HCT116 (cell line): ENCODE results near the gene CYSRT1.

Source experiments
- CTCF ChIP-seq, 3 experiments: fragments of 200-600 bp in 1 of 3; sonication (generic) in 1 of 3; IDR thresholded peaks in 2 of 3; conservative IDR thresholded peaks in 1 of 3; 2 replicates each; pipeline ENCODE4 v1.5.1; 2012 to 2017; ENCODE audit warnings: low read depth in 2 of 3, low read length in 2 of 3, antibody characterized with exemption in 1 of 3, borderline replicate concordance in 1 of 3, control low read depth in 1 of 3, mild to moderate bottlenecking in 1 of 3, mixed read lengths in 1 of 3, mixed run types in 1 of 3, moderate library complexity in 1 of 3; ENCODE audit not compliant: insufficient read depth in 1 of 3
- RAD21 ChIP-seq: IDR thresholded peaks from 2 replicates; pipeline ENCODE4 v1.6.1; 2012; ENCODE audit warnings: low read depth, mild to moderate bottlenecking
- YY1 ChIP-seq: IDR thresholded peaks from 2 replicates; pipeline ENCODE4 v1.6.1; 2011; ENCODE audit warnings: low read length, low read depth, moderate library complexity, mild to moderate bottlenecking; ENCODE audit not compliant: insufficient replicate concordance; ENCODE audit errors: extremely low read depth

- no peak for TF ChIP-seq RAD21
- no peak for TF ChIP-seq CTCF (IDR thresholded peaks at IDR 0.05 in 2 of 3, conservative IDR thresholded peaks at IDR 0.05 in 1 of 3; ENCODE audit: borderline replicate concordance in 1 of 3, insufficient read depth in 1 of 3, low read depth in 2 of 3, low read length in 2 of 3)
- no peak for TF ChIP-seq YY1
These were observed 38.5 kb downstream of the CYSRT1 start for GRCh38 chr9:137263506-137263905.
